22Rv1 (cell line): Measurements from ENCODE around the gene MGAT5.

Experiments
- H3K27ac ChIP-seq: fragments of 450-650 bp; 2 replicates; pipeline ENCODE4 v1.5.1; 2017
- CTCF ChIP-seq: fragments of 450-650 bp; IDR thresholded peaks from 2 replicates; pipeline ENCODE4 v1.5.1; 2017; ENCODE audit warnings: mild to moderate bottlenecking
- ZFX ChIP-seq: fragments of 450-650 bp; IDR thresholded peaks from 2 replicates; pipeline ENCODE4 v1.6.1; 2017; ENCODE audit warnings: antibody characterized with exemption, borderline replicate concordance

Gene MGAT5

GRCh38 chr2:134372611-134373131 lies 118.8 kb downstream of the MGAT5 start:
- TF ChIP-seq ZFX (no peak), CTCF (no peak)
- no peak overlapping the region for H3K27ac ChIP-seq

GRCh38 chr2:134375935-134376334 lies 122.1 kb downstream of the MGAT5 start:
- no peak overlapping the region for H3K27ac ChIP-seq
- TF ChIP-seq CTCF (no peak), ZFX (no peak)

DNA sequence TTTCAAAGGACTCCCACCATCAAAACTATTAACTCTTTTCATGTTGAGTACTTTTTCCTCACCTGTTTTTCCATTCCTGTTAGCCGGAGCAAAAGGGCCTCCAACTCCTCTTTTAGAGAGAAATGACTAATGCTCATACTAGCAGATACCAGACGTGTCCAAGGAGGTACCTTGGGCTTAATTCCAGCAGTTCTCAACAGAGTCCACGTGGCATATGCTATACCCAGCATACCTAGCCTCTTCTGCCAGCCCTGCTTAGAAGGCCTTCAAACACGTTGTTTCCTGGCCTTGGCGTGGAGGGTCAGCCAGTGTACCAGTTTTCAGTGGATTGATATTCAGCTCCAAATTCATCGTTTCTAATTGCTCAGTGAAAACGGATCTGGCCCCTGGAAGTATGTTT lies 123.9 kb downstream of the MGAT5 start:
- TF ChIP-seq ZFX: no peak
- no peak for TF ChIP-seq CTCF

DNA sequence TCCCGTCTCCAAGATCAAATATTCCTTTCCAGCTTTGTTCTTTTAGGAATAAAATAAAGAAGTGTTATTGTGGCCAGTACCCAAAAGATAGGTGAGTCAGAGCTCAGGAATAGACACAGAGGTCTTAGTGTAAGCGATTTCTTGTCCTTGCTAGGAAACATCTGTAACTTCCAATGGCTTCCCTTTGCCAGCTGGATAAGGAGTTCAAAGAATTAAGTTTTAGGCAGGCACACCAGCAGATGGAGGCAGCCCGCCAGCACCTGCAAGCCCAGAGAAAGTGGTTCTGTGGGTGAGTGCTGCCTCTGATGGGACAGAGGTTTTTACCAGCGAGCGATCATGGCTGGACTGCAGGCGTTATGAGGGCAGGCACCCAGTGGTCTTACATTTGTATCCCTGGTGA lies 125.4 kb downstream of the MGAT5 start:
- H3K27ac ChIP-seq: no peak overlapping the region
- TF ChIP-seq CTCF (no peak), ZFX (no peak)

More for the DNA sequence above, 123.9 kb downstream of the MGAT5 start:
- no peak overlapping the region for H3K27ac ChIP-seq

DNA sequence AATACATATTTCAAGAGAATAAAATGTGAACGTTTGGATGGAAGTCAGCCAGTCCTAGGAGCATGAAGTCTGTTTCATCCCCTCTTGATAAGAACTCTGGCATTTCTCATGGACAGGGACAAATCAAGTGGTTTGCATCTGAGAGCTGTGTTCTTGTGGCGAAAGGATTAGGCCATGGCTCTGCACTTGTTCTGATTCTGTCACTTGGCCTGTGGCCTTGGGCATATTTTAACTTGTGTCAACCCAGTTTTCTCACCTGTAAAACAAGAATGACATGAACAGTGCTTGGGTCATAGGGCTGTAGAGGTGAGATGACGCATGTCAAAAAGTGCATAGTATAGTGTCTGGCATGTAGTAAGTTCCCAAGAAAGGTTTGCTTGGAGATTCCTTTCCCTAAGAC lies 125.8 kb downstream of the MGAT5 start:
- no peak overlapping the region for H3K27ac ChIP-seq
- no peak for TF ChIP-seq ZFX
- TF ChIP-seq CTCF: no peak

- no peak overlapping the region for H3K27ac ChIP-seq
- TF ChIP-seq CTCF (no peak), ZFX (no peak)
These were observed 127.3 kb downstream of the MGAT5 start for GRCh38 chr2:134381141-134381540.

DNA sequence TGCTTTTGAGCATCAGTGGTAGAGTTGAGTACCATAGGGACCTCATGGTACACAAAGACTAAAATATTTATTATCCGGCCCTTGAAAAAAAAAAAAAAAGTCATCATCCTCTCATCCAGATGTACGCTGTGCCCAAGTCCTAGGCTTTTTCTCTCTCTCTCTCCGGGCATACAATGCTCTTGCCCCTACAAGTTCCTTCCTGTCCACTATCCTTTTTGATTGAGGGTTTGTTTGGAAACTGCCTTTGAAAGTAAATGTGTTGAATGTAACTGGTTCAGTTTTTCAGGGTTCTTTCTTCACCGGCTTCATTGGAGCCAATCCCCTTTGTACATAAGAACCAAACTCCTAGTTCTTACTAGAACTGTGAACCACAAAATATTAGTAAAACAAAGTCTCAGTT lies 130.3 kb downstream of the MGAT5 start:
- H3K27ac ChIP-seq: no peak overlapping the region
- no peak for TF ChIP-seq CTCF
- TF ChIP-seq ZFX: no peak
